GM19397 (cell line): ENCODE measurements around the gene MMAA.

Source experiments
- ATAC-seq: cut with Tn5 transposase; IDR thresholded peaks from one replicate; pipeline ENCODE4 v1.9.1; 2021; ENCODE audit warnings: mild to moderate bottlenecking, moderate library complexity; ENCODE audit not compliant: unreplicated experiment

MMAA gene

DNA sequence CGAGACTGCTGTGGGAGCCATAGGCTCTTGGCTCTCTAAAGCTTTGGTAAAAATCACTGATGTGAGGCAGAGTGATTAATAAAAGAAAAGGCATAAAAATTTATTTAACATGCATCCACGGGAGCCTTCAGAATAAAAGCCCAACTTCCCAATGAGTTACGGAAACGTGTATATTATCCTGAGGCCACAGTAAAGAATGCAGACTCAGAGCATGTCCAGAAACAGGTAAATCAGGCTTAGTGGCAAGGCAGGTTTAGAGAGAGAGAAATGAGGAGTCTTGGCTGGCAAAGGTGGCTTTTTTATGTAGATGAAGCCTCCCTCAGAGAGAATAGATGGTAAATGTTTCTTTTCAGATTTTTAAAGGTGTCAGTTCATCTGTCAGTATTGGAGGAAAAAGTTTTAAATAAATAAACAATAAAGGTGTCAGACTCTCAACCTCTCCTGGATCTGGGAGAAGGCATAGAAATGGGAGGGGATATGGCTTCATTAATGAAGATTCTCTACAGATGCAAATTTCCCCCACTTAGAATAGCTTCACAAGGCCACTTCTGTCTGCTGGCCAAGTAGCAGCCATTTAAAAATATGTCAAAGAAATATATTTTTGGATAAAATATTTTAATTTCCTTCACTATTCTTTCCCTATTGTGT, 84.8 kb downstream of the MMAA start:
- ATAC-seq = no peak

DNA sequence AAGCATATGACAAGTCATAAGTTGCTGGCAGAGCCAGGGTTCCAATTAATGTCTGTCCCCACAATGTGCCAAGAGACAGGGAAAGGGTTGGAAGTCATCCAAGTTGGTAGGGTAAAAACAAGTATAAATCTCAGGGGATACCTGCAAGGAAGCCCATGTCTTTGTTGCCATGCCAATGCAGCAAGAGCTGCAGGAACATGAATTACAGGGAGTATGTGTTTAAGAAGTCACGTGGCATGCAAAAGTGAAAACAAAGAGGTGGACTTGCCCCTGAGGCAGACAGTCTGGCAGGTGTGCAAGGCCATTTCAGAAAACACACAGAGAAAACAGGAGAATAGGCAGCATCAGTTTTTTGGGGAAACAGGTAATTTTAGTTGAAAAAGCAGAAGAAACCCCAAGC, 90.2 kb downstream of the MMAA start:
- ATAC-seq = no peak
